Stimulated activated naive CD4-positive, alpha-beta T cell (primary cell): ENCODE results near the gene MAP2.
"Not testable (repeated sequence)": the region's sequence is repeated elsewhere in the genome, so short reads cannot be mapped to it uniquely, and the experiment has no call there.

Source experiments
- DNase-seq, 6 experiments: peaks; one replicate each; lab custom pipeline; 2025; lab: John Stamatoyannopoulos, UW

The MAP2 gene

GRCh38 chr2:209591021-209591420, 167.2 kb downstream of the MAP2 start:
- no peak for DNase-seq

GRCh38 chr2:209592106-209592505, 168.3 kb downstream of the MAP2 start:
- DNase-seq = no peak

GRCh38 chr2:209593930-209594329, 170.1 kb downstream of the MAP2 start:
- no peak for DNase-seq

GRCh38 chr2:209596262-209596661, 172.4 kb downstream of the MAP2 start:
- no peak for DNase-seq

GRCh38 chr2:209598227-209598626, 174.4 kb downstream of the MAP2 start:
- not testable (repeated sequence) for DNase-seq

- no peak for DNase-seq
Measured at GRCh38 chr2:209600341-209601171, 176.7 kb downstream of the MAP2 start.

GRCh38 chr2:209601497-209601896, 177.7 kb downstream of the MAP2 start:
- no peak for DNase-seq

- no peak for DNase-seq
Measured at GRCh38 chr2:209602259-209602658, 178.4 kb downstream of the MAP2 start.

- DNase-seq = no peak
Measured at GRCh38 chr2:209609531-209609930, 185.7 kb downstream of the MAP2 start.

- no peak for DNase-seq
Measured at GRCh38 chr2:209610631-209611030, 186.8 kb downstream of the MAP2 start.

- no peak for DNase-seq
Measured at GRCh38 chr2:209613649-209614305, 189.9 kb downstream of the MAP2 start.

GRCh38 chr2:209614690-209615369, 191.0 kb downstream of the MAP2 start:
- DNase-seq = no peak

GRCh38 chr2:209619782-209620181, 195.9 kb downstream of the MAP2 start:
- DNase-seq = no peak

- no peak for DNase-seq
Measured at GRCh38 chr2:209624192-209624938, 200.5 kb downstream of the MAP2 start.

- DNase-seq = no peak
Measured at GRCh38 chr2:209629597-209629996, 205.8 kb downstream of the MAP2 start.

GRCh38 chr2:209633911-209634310, 210.1 kb downstream of the MAP2 start:
- DNase-seq = no peak

- no peak for DNase-seq
Measured at GRCh38 chr2:209636076-209636475, 212.2 kb downstream of the MAP2 start.

GRCh38 chr2:209637293-209637692, 213.4 kb downstream of the MAP2 start:
- no peak for DNase-seq

- no peak for DNase-seq
Measured at GRCh38 chr2:209638346-209638745, 214.5 kb downstream of the MAP2 start.

- no peak for DNase-seq
Measured at GRCh38 chr2:209640358-209640757, 216.5 kb downstream of the MAP2 start.

- no peak for DNase-seq
Measured at GRCh38 chr2:209642146-209642820, 218.4 kb downstream of the MAP2 start.

GRCh38 chr2:209644842-209645241, 221.0 kb downstream of the MAP2 start:
- DNase-seq = no peak
